Breast epithelium (tissue), 4 donors: ENCODE measurements around the gene POLR2L. TPM values are rescaled to one million over a fixed set of nuclear protein-coding genes. Genes with fewer than 3 reads are reported as not detected.

ENCODE experiments used
- DNase-seq, 2 donors: peaks; one replicate each; pipeline ENCODE4 v3.0.0-alpha.2; 2019; ENCODE audit warnings: low spot score in 2 of 2
- H3K27ac ChIP-seq, 2 donors: fragments of 200-600 bp; sonication (generic) in 1 of 2; one replicate each; pipeline ENCODE4 v1.5.1; 2016 to 2019; ENCODE audit warnings: mild to moderate bottlenecking in 1 of 2
- H3K27me3 ChIP-seq, 2 donors: fragments of 200-600 bp; sonication (generic) in 1 of 2; one replicate each; pipeline versions ENCODE4 v1.5.1 to v1.6.0; 2017 to 2019; ENCODE audit warnings: control low read depth in 1 of 2, mild to moderate bottlenecking in 1 of 2
- H3K36me3 ChIP-seq: fragments of 200-600 bp; one replicate; pipeline ENCODE4 v1.5.1; 2019
- H3K4me1 ChIP-seq, 2 donors: fragments of 200-600 bp; sonication (generic); one replicate each; pipeline ENCODE4 v1.5.1; 2016 to 2019; ENCODE audit warnings: control low read depth in 1 of 2
- H3K4me3 ChIP-seq, 3 donors: fragments of 200-600 bp; sonication (generic); 1 replicate in 2 of 3; 2 replicates in 1 of 3; pipeline ENCODE4 v1.5.1; 2016 to 2019; ENCODE audit warnings: mild to moderate bottlenecking in 3 of 3, moderate library complexity in 2 of 3
- H3K9me3 ChIP-seq, 2 donors: fragments of 200-600 bp; sonication (generic) in 1 of 2; one replicate each; pipeline ENCODE4 v1.5.1; 2016 to 2019; ENCODE audit warnings: control low read depth in 1 of 2
- POLR2A ChIP-seq: fragments of 450-650 bp; IDR thresholded peaks from one replicate; pipeline ENCODE4 v1.6.1; 2016; ENCODE audit warnings: antibody characterized with exemption, mild to moderate bottlenecking, moderate library complexity
- POLR2AphosphoS5 ChIP-seq, 3 donors: sonication (generic); formaldehyde crosslinking; IDR thresholded peaks; one replicate each; pipeline ENCODE4 v1.6.1; 2017; ENCODE audit warnings: antibody characterized with exemption in 3 of 3
- intact Hi-C: fragments of 100-400 bp; cut with DNase I; formaldehyde crosslinking; loops from one replicate; pipeline ENCODE4 v1.15.1; 2023; ENCODE audit warnings: low total_unique reads
- total RNA-seq, 3 donors: library from RNA; depleted of rRNA; stranded (reverse); fragments of >200 nt; gene quantifications; one replicate each; pipeline ENCODE4 v1.1.0, GENCODE V29; 2016
- TF ChIP-seq, protein P1 (sequence below), 3 donors: fragments of 450-650 bp; IDR thresholded peaks; one replicate each; pipeline ENCODE4 v1.5.1; 2016 to 2017; ENCODE audit warnings: antibody characterized with exemption in 3 of 3, mild to moderate bottlenecking in 3 of 3, moderate library complexity in 3 of 3

The POLR2L gene
- total RNA-seq, 3 donors from 2014 or later, result 51.8 to 126 (median 96.7) TPM

DNA sequence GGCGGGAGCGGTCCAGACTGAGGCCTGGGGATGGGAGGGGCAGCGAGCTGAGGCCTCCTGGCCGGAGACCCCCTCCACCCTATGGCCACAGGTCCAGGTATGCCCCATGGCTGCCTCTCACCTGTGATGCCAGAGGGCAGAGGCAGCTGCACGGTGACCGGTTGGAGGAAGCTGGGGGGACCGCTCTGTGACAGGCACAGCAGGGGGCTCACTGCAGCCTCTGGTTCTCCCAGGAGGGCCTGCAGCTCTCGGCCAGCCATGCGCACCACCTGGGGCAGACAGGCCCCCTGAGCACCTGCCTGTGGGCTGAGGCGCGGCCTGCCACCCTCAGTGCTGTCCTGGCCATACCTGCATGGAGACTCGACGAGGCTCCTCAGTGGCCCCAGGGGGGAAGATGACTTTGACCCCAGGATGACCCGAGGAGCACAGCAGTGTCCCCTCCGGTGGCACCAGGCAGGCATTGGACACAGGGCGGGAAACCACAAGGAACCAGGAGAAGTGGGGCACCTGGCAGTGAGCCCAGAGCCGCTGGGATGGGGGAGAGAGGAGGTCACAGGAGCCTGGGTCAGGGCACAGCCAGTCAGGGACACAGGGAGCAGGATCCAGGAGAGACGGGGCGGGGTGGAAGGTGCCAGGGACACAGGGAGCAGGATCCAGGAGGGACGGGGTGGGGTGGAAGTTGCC, 41.1 kb downstream of the POLR2L start:
- TF ChIP-seq POLR2AphosphoS5 (IDR thresholded peaks at IDR 0.05), result no peak
- TF ChIP-seq, protein P1, sequence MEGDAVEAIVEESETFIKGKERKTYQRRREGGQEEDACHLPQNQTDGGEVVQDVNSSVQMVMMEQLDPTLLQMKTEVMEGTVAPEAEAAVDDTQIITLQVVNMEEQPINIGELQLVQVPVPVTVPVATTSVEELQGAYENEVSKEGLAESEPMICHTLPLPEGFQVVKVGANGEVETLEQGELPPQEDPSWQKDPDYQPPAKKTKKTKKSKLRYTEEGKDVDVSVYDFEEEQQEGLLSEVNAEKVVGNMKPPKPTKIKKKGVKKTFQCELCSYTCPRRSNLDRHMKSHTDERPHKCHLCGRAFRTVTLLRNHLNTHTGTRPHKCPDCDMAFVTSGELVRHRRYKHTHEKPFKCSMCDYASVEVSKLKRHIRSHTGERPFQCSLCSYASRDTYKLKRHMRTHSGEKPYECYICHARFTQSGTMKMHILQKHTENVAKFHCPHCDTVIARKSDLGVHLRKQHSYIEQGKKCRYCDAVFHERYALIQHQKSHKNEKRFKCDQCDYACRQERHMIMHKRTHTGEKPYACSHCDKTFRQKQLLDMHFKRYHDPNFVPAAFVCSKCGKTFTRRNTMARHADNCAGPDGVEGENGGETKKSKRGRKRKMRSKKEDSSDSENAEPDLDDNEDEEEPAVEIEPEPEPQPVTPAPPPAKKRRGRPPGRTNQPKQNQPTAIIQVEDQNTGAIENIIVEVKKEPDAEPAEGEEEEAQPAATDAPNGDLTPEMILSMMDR (IDR thresholded peaks at IDR 0.05), result no peak
- TF ChIP-seq POLR2A, result no peak
- H3K9me3 ChIP-seq, result no peaks in the 10 kb centered on the region
- intact Hi-C loops, result no loop called here
- no peak overlapping the region for H3K27ac ChIP-seq
- H3K4me3 ChIP-seq, result no peak overlapping the region
- peaks cover 6 to 20% of the 10 kb centered on the region in 2 donors for H3K4me1 ChIP-seq
- H3K36me3 ChIP-seq, result no peaks in the 10 kb centered on the region
- DNase-seq, result no peak
- H3K27me3 ChIP-seq, result no peaks in the 10 kb centered on the region

DNA sequence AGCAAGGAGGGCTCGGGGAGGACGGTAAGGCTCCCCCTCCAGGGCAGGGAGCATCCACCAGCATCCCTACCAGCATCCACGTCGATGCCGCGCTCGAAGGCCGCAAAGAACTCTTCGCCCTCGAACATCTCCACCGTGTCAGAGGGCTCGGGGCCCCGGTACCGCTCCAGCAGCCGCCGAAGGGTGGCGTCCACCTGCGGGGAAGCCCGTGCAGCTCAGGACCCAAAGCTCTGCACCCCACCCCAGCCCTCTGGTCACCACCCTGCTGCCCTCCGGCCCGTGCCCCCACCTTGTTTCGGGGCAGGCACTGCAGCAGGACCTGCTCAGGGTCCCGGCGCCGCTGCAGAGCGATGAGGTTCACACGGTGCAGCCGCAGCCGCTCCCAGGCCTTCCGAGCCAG, 41.9 kb downstream of the POLR2L start:
- Histone ChIP-seq H3K4me1 (peaks cover 9 to 24% of the 10 kb centered on the region in 2 donors), H3K9me3 (no peaks in the 10 kb centered on the region), H3K27ac (no peak overlapping the region), H3K27me3 (no peaks in the 10 kb centered on the region), H3K36me3 (no peaks in the 10 kb centered on the region), H3K4me3 (no peak overlapping the region)
- no peak for DNase-seq
- TF ChIP-seq, protein P1 (IDR thresholded peaks at IDR 0.05), result no peak
- intact Hi-C loops, result no loop called here

DNA sequence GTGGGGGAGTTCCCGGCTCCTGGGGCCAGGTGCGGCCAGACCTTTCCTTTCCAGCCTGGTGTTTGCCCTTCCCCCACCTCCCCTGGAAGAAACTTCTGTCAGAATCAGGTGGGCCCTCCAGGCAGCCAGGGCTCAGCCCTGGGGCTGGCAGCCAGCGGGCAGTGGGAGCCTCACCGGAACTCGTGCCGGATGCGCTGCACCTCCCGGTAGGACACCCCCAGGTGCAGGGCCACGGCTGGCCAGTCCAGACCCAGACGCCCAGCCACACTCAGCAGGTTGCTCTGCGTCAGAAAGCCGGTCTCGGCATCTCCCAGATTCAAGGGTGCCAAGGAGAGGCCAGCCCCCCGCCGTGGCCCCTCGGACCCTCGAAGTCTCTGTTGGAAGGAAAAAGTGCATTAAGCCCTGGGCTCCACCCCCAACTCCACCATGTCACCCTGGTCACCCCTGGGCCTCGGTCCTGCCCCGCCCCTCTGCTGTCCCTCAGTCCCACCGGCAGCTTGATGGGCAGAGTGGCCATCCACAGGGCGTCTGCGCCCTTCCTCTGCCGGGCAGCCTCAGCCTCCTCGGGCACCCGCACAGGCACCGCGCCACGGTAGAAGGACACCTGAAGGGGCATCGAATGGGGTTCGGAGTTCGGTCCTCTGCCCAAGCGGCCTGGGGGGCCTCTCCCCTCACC, 42.5 kb downstream of the POLR2L start:
- intact Hi-C loops, result no loop called here
- H3K4me1 ChIP-seq, result peaks cover 10 to 23% of the 10 kb centered on the region in 2 donors
- TF ChIP-seq POLR2AphosphoS5 (IDR thresholded peaks at IDR 0.05) (no peak), POLR2A (no peak)
- TF ChIP-seq, protein P1 (IDR thresholded peaks at IDR 0.05), result no peak

GRCh38 chr11:798093-798713, 44.1 kb downstream of the POLR2L start, which contains the start of gene SLC25A22:
Gene SLC25A22, minus strand, starts transcription at chr11:798281. Its CDS starts 3,275 bp downstream, at chr11:795006.
- Histone ChIP-seq H3K27ac (peak within 1 kb of the TSS; percentile 86 to 87), H3K9me3 (no peaks in the 10 kb centered on the region), H3K4me1 (peaks cover 10 to 14% of the 10 kb centered on the region in 2 donors), H3K4me3 (peak within 1 kb of the TSS; percentile 62 to 82 (median 79)), H3K36me3 (no peaks in the 10 kb centered on the region), H3K27me3 (no peaks in the 10 kb centered on the region)
- intact Hi-C loops, result no loop called here
- TF ChIP-seq, protein P1 (IDR thresholded peaks at IDR 0.05), result peak; percentile 56 to 91 (median 78)
- TF ChIP-seq POLR2A (no peak), POLR2AphosphoS5 (IDR thresholded peaks at IDR 0.05) (peak in 1 of 3 donors; percentile 11)
- DNase-seq, result peak in 1 of 2 donors; percentile 77

More for the DNA sequence above, 42.5 kb downstream of the POLR2L start:
- Histone ChIP-seq H3K9me3 (no peaks in the 10 kb centered on the region), H3K27ac (no peak overlapping the region), H3K36me3 (no peaks in the 10 kb centered on the region), H3K4me3 (no peak overlapping the region), H3K27me3 (no peaks in the 10 kb centered on the region)
- no peak for DNase-seq
